Stimulated activated CD4-positive, alpha-beta T cell treated with anti-CD3 and anti-CD28 coated beads, Interleukin-15, amount 100 ng/mL, for 24 hours (primary cell): Measurements from ENCODE around the gene TAL2.
A peak's percentile ranks its signal among the peaks of the same experiment; 100 is the strongest.

ENCODE experiments used
- DNase-seq: peaks from one replicate; pipeline ENCODE4 v3.0.0-alpha.2; 2020

Gene TAL2

GRCh38 chr9:105662184-105663104 lies at the start of gene TAL2:
Gene TAL2 (plus strand): TSS chr9:105662457. CDS start chr9:105662497, 40 bp downstream.
- DNase-seq = no peak

- no peak for DNase-seq
Observed at GRCh38 chr9:105621001-105621400, 41.3 kb upstream of the TAL2 start.

- DNase-seq = no peak
Observed at GRCh38 chr9:105625088-105625487, 37.2 kb upstream of the TAL2 start.

GRCh38 chr9:105632807-105633206 lies 29.4 kb upstream of the TAL2 start:
- no peak for DNase-seq

GRCh38 chr9:105633411-105633810 lies 28.8 kb upstream of the TAL2 start:
- DNase-seq = no peak

- DNase-seq = no peak
Observed at GRCh38 chr9:105636331-105636730, 25.9 kb upstream of the TAL2 start.

- DNase-seq = no peak
Observed at GRCh38 chr9:105637787-105638395, 24.4 kb upstream of the TAL2 start.

GRCh38 chr9:105639936-105640335 lies 22.3 kb upstream of the TAL2 start:
- DNase-seq = no peak

GRCh38 chr9:105643795-105644194 lies 18.5 kb upstream of the TAL2 start:
- no peak for DNase-seq

- DNase-seq = no peak
Observed at GRCh38 chr9:105646879-105647594, 15.2 kb upstream of the TAL2 start.

- no peak for DNase-seq
Observed at GRCh38 chr9:105647595-105648349, 14.5 kb upstream of the TAL2 start.

GRCh38 chr9:105651806-105652205 lies 10.5 kb upstream of the TAL2 start:
- DNase-seq = no peak

- peak; percentile 25 for DNase-seq
Observed at GRCh38 chr9:105656131-105656921, 5.9 kb upstream of the TAL2 start.

GRCh38 chr9:105658351-105658750 lies 3.9 kb upstream of the TAL2 start:
- DNase-seq = no peak

- DNase-seq = no peak
Observed at GRCh38 chr9:105661011-105661410, 1.2 kb upstream of the TAL2 start.

- no peak for DNase-seq
Observed at GRCh38 chr9:105663914-105664313, 1.7 kb downstream of the TAL2 start.

- no peak for DNase-seq
Observed at GRCh38 chr9:105667867-105668266, 5.6 kb downstream of the TAL2 start.

- no peak for DNase-seq
Observed at GRCh38 chr9:105670315-105670714, 8.1 kb downstream of the TAL2 start.

GRCh38 chr9:105670775-105671174 lies 8.5 kb downstream of the TAL2 start:
- DNase-seq = no peak

GRCh38 chr9:105672711-105673234 lies 10.5 kb downstream of the TAL2 start:
- DNase-seq = no peak

GRCh38 chr9:105673850-105674387 lies 11.7 kb downstream of the TAL2 start:
- no peak for DNase-seq
